T47D (cell line): ENCODE measurements around the gene UNC93B1.

Experiments used
- DNase-seq, 2 experiments: peaks; one replicate each; pipeline versions ENCODE4 v3.0.0 to v3.0.0-alpha.2; 2011 to 2012; ENCODE audit warnings: low read depth in 1 of 2, low spot score in 1 of 2
- JUND ChIP-seq: IDR thresholded peaks from 2 replicates; pipeline ENCODE4 v1.6.1; 2012; ENCODE audit warnings: low read depth
- in situ Hi-C: cut with HindIII; loops from 2 replicates; pipeline ENCODE4 v1.10.0; 2016; ENCODE audit warnings: low sequenced_read_pairs, low pct_unique_long_range_greater_than_20kb

Gene UNC93B1

GRCh38 chr11:68025047-68025446, 21.1 kb upstream of the UNC93B1 start:
- in situ Hi-C loops = no loop called here
- TF ChIP-seq JUND = no peak
- no peak for DNase-seq

- in situ Hi-C loops = no loop called here
- no peak for DNase-seq
- no peak for TF ChIP-seq JUND
Observed at GRCh38 chr11:68024508-68024907, 20.6 kb upstream of the UNC93B1 start.

GRCh38 chr11:68022531-68022930, 18.6 kb upstream of the UNC93B1 start:
- in situ Hi-C loops = no loop called here
- TF ChIP-seq JUND = no peak
- DNase-seq = no peak

GRCh38 chr11:68021167-68021787, 17.4 kb upstream of the UNC93B1 start:
- in situ Hi-C loops = no loop called here
- TF ChIP-seq JUND = no peak
- DNase-seq = peak; percentile 84 to 85

GRCh38 chr11:68020575-68020974, 16.7 kb upstream of the UNC93B1 start:
- no peak for TF ChIP-seq JUND
- peak in 1 of 2 experiments; percentile 76 for DNase-seq
- in situ Hi-C loops = no loop called here

- TF ChIP-seq JUND = no peak
- in situ Hi-C loops = no loop called here
- DNase-seq = no peak
Observed at GRCh38 chr11:68019486-68019885, 15.6 kb upstream of the UNC93B1 start.

- TF ChIP-seq JUND = no peak
- in situ Hi-C loops = no loop called here
- DNase-seq = no peak
Observed at GRCh38 chr11:68018730-68019190, 14.9 kb upstream of the UNC93B1 start.

- in situ Hi-C loops = no loop called here
- TF ChIP-seq JUND = no peak
- no peak for DNase-seq
Observed at GRCh38 chr11:68017980-68018729, 14.3 kb upstream of the UNC93B1 start.

GRCh38 chr11:68016904-68017817, 13.3 kb upstream of the UNC93B1 start:
- TF ChIP-seq JUND = no peak
- in situ Hi-C loops = no loop called here
- DNase-seq = no peak

GRCh38 chr11:68016161-68016903, 12.4 kb upstream of the UNC93B1 start:
- DNase-seq = peak in 1 of 2 experiments; percentile 57
- in situ Hi-C loops = no loop called here
- TF ChIP-seq JUND = no peak

GRCh38 chr11:68015467-68015866, 11.6 kb upstream of the UNC93B1 start:
- no peak for DNase-seq
- in situ Hi-C loops = no loop called here
- no peak for TF ChIP-seq JUND

- in situ Hi-C loops = no loop called here
- no peak for DNase-seq
- TF ChIP-seq JUND = no peak
Observed at GRCh38 chr11:68014947-68015447, 11.1 kb upstream of the UNC93B1 start.
